Measurements from ENCODE around the gene VWA3B.

VWA3B gene

DNA sequence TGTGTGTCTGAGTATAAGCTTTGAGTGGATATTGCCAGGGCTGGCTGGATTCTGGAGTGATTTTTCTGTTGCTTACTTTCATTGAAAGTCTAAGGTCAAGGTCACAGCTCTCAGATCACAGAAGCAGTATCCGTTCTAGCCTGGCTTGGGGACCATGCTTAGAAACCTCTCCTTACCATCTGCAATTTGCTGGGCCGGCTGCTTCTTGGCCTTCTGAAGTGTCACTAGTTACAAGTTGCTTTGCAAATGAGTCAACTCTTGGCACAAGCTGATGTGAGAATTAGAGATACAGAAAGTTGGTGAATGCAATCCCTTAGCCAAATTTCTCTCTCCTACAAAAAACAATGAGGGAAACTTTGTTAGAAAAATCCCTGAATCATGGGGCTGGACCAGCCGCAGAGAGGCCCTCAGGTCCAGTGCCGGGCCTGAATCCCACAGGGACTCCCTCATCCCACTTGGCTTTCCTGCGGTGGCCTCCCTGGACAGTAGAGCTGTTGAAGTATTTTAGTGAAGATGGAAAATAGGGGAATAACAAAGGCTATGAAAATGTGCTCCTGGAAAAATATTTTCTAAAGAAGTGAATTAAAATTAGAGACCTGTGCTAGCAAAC lies 166.6 kb downstream of the VWA3B start:
- no CpG with 5 or more reads among the region's 5 CpGs for WGBS, 2 donors (ENCODE audit: extremely low coverage in 2 of 2, insufficient read length in 2 of 2, insufficient replicate concordance in 1 of 2)
- Histone ChIP-seq H2BK120ac (ENCODE audit: low read depth, low read length) (no peak overlapping the region), H4K91ac (ENCODE audit: low read depth, low read length, poor library complexity) (no peak overlapping the region), H2AFZ (ENCODE audit: low read length) (no peak overlapping the region), H3K4me3 (ENCODE audit: low read length in 2 of 2) (no peak overlapping the region), H3K27ac (replicated peaks; ENCODE audit: low read length) (no peak overlapping the region), H4K8ac (ENCODE audit: low read depth, low read length) (no peak overlapping the region), H3K9me3 (replicated peaks in 1 of 2; ENCODE audit: control insufficient read depth in 2 of 2, insufficient read depth in 1 of 2, low read depth in 1 of 2, low read length in 2 of 2) (no peaks in the 10 kb centered on the region), H3K4me1 (ENCODE audit: control insufficient read depth in 2 of 2, insufficient read depth in 1 of 2, low read depth in 1 of 2, low read length in 2 of 2) (peaks cover 0 to 1% of the 10 kb centered on the region in 2 donors), H3K4ac (ENCODE audit: low read length) (no peak overlapping the region), H2BK15ac (ENCODE audit: low read length) (no peak overlapping the region), H2BK12ac (ENCODE audit: low read length) (no peak overlapping the region), H3K79me1 (ENCODE audit: low read depth, low read length) (no peaks in the 10 kb centered on the region), H3K36me3 (replicated peaks in 1 of 2; ENCODE audit: control insufficient read depth in 2 of 2, insufficient read depth in 2 of 2, low read length in 2 of 2) (no peaks in the 10 kb centered on the region), H3K18ac (ENCODE audit: low read length) (no peak overlapping the region), H3K23ac (ENCODE audit: low read depth, low read length, poor library complexity) (no peak overlapping the region), H3K9ac (ENCODE audit: low read depth, low read length, poor library complexity) (no peak overlapping the region), H3K4me2 (ENCODE audit: insufficient read depth, low read length, poor library complexity, severe bottlenecking) (no peak overlapping the region), H2AK5ac (ENCODE audit: low read depth, low read length) (no peak overlapping the region), H3K27me3 (ENCODE audit: control insufficient read depth in 3 of 3, insufficient read depth in 3 of 3, low read depth in 1 of 3, low read length in 3 of 3) (no peaks in the 10 kb centered on the region), H3K14ac (ENCODE audit: low read length) (no peak overlapping the region), H2BK5ac (ENCODE audit: low read length) (no peak overlapping the region)
- no peak for DNase-seq (ENCODE audit: low spot score)

DNA sequence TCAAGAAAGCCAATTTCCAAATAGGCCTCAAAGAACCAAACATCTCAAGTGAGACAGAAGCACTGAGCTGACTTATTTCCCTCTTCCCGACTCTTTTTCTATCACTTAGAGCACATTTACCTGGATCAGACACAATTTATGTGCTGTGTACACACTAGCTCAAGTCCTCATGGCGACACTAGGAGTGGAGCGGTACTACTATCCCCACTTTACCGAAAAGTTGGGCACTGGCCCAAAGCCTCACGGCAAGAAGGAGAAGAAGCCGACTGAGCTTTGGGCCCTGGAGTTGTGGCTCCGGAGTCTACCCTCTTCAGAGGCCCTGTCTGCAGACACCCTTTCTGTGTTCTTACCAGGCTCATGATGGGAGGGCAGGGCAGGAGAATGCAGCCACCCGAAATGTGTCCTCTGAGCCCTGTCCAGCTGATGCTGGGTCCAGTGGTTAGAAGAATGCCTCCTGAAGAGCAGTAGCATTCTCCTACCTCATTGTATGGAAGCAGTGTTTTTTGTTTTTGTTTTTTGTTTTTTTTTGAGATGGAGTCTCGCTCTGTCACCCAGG lies 167.6 kb downstream of the VWA3B start:
- Histone ChIP-seq H3K9me3 (replicated peaks in 1 of 2; ENCODE audit: control insufficient read depth in 2 of 2, insufficient read depth in 1 of 2, low read depth in 1 of 2, low read length in 2 of 2) (no peaks in the 10 kb centered on the region), H4K91ac (ENCODE audit: low read depth, low read length, poor library complexity) (no peak overlapping the region), H2AFZ (ENCODE audit: low read length) (no peak overlapping the region), H2AK5ac (ENCODE audit: low read depth, low read length) (no peak overlapping the region), H3K4ac (ENCODE audit: low read length) (no peak overlapping the region), H3K27me3 (ENCODE audit: control insufficient read depth in 3 of 3, insufficient read depth in 3 of 3, low read depth in 1 of 3, low read length in 3 of 3) (no peaks in the 10 kb centered on the region), H2BK120ac (ENCODE audit: low read depth, low read length) (no peak overlapping the region), H2BK5ac (ENCODE audit: low read length) (no peak overlapping the region), H4K8ac (ENCODE audit: low read depth, low read length) (no peak overlapping the region), H2BK15ac (ENCODE audit: low read length) (no peak overlapping the region), H2BK12ac (ENCODE audit: low read length) (no peak overlapping the region), H3K4me2 (ENCODE audit: insufficient read depth, low read length, poor library complexity, severe bottlenecking) (no peak overlapping the region), H3K27ac (replicated peaks; ENCODE audit: low read length) (no peak overlapping the region), H3K23ac (ENCODE audit: low read depth, low read length, poor library complexity) (no peak overlapping the region), H3K14ac (ENCODE audit: low read length) (no peak overlapping the region), H3K9ac (ENCODE audit: low read depth, low read length, poor library complexity) (no peak overlapping the region), H3K18ac (ENCODE audit: low read length) (no peak overlapping the region), H3K4me1 (ENCODE audit: control insufficient read depth in 2 of 2, insufficient read depth in 1 of 2, low read depth in 1 of 2, low read length in 2 of 2) (peaks cover 0 to 1% of the 10 kb centered on the region in 2 donors), H3K79me1 (ENCODE audit: low read depth, low read length) (no peaks in the 10 kb centered on the region), H3K4me3 (ENCODE audit: low read length in 2 of 2) (no peak overlapping the region), H3K36me3 (replicated peaks in 1 of 2; ENCODE audit: control insufficient read depth in 2 of 2, insufficient read depth in 2 of 2, low read length in 2 of 2) (no peaks in the 10 kb centered on the region)
- no peak for DNase-seq (ENCODE audit: low spot score)
- WGBS, 2 donors (ENCODE audit: extremely low coverage in 2 of 2, insufficient read length in 2 of 2, insufficient replicate concordance in 1 of 2), result no CpG with 5 or more reads among the region's 9 CpGs

DNA sequence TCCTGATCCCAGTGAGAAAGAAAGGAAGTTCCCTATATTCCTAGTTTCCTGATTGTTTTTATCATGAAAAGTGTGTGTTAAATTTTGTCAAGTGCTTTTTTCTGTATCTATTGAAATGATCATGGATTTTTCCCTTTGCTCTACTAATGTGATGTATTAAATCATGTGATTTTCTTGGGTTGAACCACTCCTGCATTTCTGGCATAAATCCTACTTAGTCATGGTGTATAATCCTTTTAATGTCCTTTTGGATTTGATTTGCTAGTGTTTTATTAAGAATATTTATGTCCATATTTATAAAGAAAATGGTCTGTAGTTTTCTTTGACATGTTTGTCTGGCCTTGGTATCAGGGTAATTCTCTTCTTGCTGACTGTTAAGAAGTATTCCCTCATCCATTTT lies 171.9 kb downstream of the VWA3B start:
- no peaks in the 10 kb centered on the region for H3K36me3 ChIP-seq (replicated peaks in 1 of 2; ENCODE audit: control insufficient read depth in 2 of 2, insufficient read depth in 2 of 2, low read length in 2 of 2)
- H2BK5ac ChIP-seq (ENCODE audit: low read length), result no peak overlapping the region
- H3K4me2 ChIP-seq (ENCODE audit: insufficient read depth, low read length, poor library complexity, severe bottlenecking), result no peak overlapping the region
- H3K14ac ChIP-seq (ENCODE audit: low read length), result no peak overlapping the region
- H2BK12ac ChIP-seq (ENCODE audit: low read length), result no peak overlapping the region
- H2AFZ ChIP-seq (ENCODE audit: low read length), result no peak overlapping the region
- H3K18ac ChIP-seq (ENCODE audit: low read length), result no peak overlapping the region
- no peak overlapping the region for H2BK15ac ChIP-seq (ENCODE audit: low read length)
- no peak overlapping the region for H4K91ac ChIP-seq (ENCODE audit: low read depth, low read length, poor library complexity)
- no peak overlapping the region for H2AK5ac ChIP-seq (ENCODE audit: low read depth, low read length)
- H4K8ac ChIP-seq (ENCODE audit: low read depth, low read length), result no peak overlapping the region
- H3K9me3 ChIP-seq (replicated peaks in 1 of 2; ENCODE audit: control insufficient read depth in 2 of 2, insufficient read depth in 1 of 2, low read depth in 1 of 2, low read length in 2 of 2), result peaks cover 0 to 10% of the 10 kb centered on the region in 2 donors
- no peak overlapping the region for H3K4ac ChIP-seq (ENCODE audit: low read length)
- no peaks in the 10 kb centered on the region for H3K4me1 ChIP-seq (ENCODE audit: control insufficient read depth in 2 of 2, insufficient read depth in 1 of 2, low read depth in 1 of 2, low read length in 2 of 2)
- no peaks in the 10 kb centered on the region for H3K79me1 ChIP-seq (ENCODE audit: low read depth, low read length)
- no peak overlapping the region for H3K9ac ChIP-seq (ENCODE audit: low read depth, low read length, poor library complexity)
- DNase-seq (ENCODE audit: low spot score), result no peak
- no peaks in the 10 kb centered on the region for H3K27me3 ChIP-seq (ENCODE audit: control insufficient read depth in 3 of 3, insufficient read depth in 3 of 3, low read depth in 1 of 3, low read length in 3 of 3)
- H3K27ac ChIP-seq (replicated peaks; ENCODE audit: low read length), result no peak overlapping the region
- H3K4me3 ChIP-seq (ENCODE audit: low read length in 2 of 2), result no peak overlapping the region
- no peak overlapping the region for H2BK120ac ChIP-seq (ENCODE audit: low read depth, low read length)
- H3K23ac ChIP-seq (ENCODE audit: low read depth, low read length, poor library complexity), result no peak overlapping the region

DNA sequence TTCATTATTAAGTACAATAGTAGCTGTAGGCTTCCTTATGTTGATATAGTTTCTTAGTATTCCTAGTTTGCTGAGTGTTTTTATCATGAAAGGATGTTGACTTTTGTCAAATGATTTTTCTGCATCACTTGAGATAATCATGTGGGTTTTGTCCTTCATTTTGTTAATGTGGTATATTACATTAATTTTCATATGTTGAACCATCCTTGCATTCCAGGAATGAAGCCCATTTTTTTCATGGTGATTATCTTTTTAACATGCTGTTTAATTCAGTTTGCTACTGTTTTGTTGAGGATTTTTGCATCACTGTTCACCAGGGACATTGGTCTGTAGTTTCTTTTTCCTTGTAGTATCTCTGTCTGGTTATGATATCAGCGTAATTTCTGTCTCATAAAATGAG lies 176.4 kb downstream of the VWA3B start:
- Histone ChIP-seq H3K4me3 (ENCODE audit: low read length in 2 of 2) (no peak overlapping the region), H3K9me3 (replicated peaks in 1 of 2; ENCODE audit: control insufficient read depth in 2 of 2, insufficient read depth in 1 of 2, low read depth in 1 of 2, low read length in 2 of 2) (peaks cover 0 to 13% of the 10 kb centered on the region in 2 donors), H2BK120ac (ENCODE audit: low read depth, low read length) (no peak overlapping the region), H3K27me3 (ENCODE audit: control insufficient read depth in 3 of 3, insufficient read depth in 3 of 3, low read depth in 1 of 3, low read length in 3 of 3) (no peaks in the 10 kb centered on the region), H3K4ac (ENCODE audit: low read length) (no peak overlapping the region), H3K23ac (ENCODE audit: low read depth, low read length, poor library complexity) (no peak overlapping the region), H3K4me1 (ENCODE audit: control insufficient read depth in 2 of 2, insufficient read depth in 1 of 2, low read depth in 1 of 2, low read length in 2 of 2) (no peaks in the 10 kb centered on the region), H3K9ac (ENCODE audit: low read depth, low read length, poor library complexity) (no peak overlapping the region), H4K91ac (ENCODE audit: low read depth, low read length, poor library complexity) (no peak overlapping the region), H2BK15ac (ENCODE audit: low read length) (no peak overlapping the region), H3K36me3 (replicated peaks in 1 of 2; ENCODE audit: control insufficient read depth in 2 of 2, insufficient read depth in 2 of 2, low read length in 2 of 2) (no peaks in the 10 kb centered on the region), H3K18ac (ENCODE audit: low read length) (no peak overlapping the region), H3K27ac (replicated peaks; ENCODE audit: low read length) (no peak overlapping the region), H2AK5ac (ENCODE audit: low read depth, low read length) (no peak overlapping the region), H4K8ac (ENCODE audit: low read depth, low read length) (no peak overlapping the region), H2BK12ac (ENCODE audit: low read length) (no peak overlapping the region), H3K14ac (ENCODE audit: low read length) (no peak overlapping the region), H2AFZ (ENCODE audit: low read length) (no peak overlapping the region), H3K79me1 (ENCODE audit: low read depth, low read length) (no peaks in the 10 kb centered on the region), H3K4me2 (ENCODE audit: insufficient read depth, low read length, poor library complexity, severe bottlenecking) (no peak overlapping the region), H2BK5ac (ENCODE audit: low read length) (no peak overlapping the region)
- DNase-seq (ENCODE audit: low spot score), result no peak
- WGBS, 2 donors (ENCODE audit: extremely low coverage in 2 of 2, insufficient read length in 2 of 2, insufficient replicate concordance in 1 of 2), result no CpG with 5 or more reads among the region's 1 CpG

Data from neuronal stem cell (in vitro differentiated cells).